Suppressor macrophage treated with lipopolysaccharide for 1 hour (primary cell): ENCODE measurements around the gene ZCCHC9.
A peak's percentile ranks its signal among the peaks of the same experiment; 100 is the strongest.
"Not testable (repeated sequence)": the region's sequence is repeated elsewhere in the genome, so short reads cannot be mapped to it uniquely, and the experiment has no call there.

Experiments used
- DNase-seq, 3 donors: peaks; one replicate each; pipeline ENCODE4 v3.0.0-alpha.2; 2020 to 2022

Gene ZCCHC9

GRCh38 chr5:81310402-81311063 lies 9.1 kb downstream of the ZCCHC9 start:
- DNase-seq = no peak

DNA sequence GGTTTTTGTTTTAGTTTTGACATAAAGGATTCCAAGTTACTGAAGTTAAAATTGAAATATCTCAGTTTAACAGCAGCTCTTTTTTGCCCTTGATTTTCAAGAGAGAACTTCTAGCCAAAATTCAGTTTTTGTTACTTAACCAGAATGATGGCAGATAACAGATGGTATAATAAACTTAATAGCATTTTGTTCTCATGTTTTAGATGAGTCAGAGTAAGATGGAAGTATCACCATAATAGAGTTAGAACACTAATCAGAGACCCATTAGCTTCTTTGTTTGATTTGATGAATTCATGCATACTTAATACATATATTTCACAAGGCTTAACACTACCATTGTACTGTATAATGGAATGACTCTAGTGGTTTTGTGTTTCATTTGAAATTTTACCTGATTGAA lies 11.9 kb downstream of the ZCCHC9 start:
- DNase-seq = no peak

- no peak for DNase-seq
Measured at GRCh38 chr5:81313686-81314085, 12.3 kb downstream of the ZCCHC9 start.

DNA sequence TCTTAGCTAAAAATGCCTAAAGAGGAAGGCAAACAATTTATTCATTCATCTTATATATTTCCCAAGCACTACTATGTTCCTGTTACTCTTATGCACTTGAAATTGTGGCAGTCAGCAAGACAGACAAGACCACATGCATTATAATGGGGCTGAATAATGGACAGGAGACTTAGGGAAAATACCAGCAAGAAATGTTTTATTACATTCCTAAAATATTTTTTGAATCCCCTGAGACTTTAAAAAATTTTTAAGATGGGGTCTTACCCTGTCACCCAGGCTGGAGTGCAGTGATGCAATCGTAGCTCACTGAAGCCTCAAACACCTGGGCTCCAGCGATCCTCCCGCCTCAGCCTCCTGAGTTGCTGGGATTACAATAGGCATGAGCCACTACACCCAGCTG lies 13.2 kb downstream of the ZCCHC9 start:
- DNase-seq = no peak

GRCh38 chr5:81315336-81315735 lies 13.9 kb downstream of the ZCCHC9 start:
- DNase-seq = peak in 1 of 3 donors; percentile 22

DNA sequence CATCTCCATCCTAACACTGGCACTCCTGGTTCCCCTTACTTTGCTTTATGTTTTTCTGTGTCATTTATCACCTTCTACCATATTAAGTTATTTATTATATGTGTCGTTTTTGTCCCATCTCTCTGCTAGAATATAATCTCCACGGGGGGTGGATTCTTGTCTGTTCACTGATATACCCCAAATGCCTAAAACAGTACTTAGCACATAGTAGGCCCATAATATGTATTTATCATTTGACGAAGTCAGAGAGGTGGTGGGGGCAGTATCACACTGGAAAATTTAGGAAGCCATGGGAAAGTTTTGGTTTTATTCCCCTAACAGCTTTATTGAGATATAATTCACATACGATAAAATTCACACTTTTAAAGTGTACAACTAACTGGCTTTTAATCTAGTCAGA lies 14.4 kb downstream of the ZCCHC9 start:
- DNase-seq = no peak

DNA sequence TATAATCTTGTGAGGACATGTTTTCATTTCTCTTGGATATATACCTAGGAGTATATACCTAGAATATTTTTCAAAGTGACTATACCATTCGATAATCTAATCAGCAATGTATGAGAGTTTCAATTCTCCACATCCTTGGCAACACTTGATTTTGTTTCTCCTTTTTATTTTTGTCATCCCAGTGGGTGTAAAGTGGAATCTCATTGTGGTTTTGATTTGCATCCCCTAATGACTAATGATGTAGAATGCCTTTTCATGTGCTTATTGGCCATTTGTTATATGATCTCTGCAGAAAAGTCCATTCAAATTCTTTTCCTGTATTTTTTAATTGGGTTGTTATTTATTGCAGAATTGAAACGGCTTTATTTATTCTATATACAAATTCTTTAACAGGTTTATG lies 15.2 kb downstream of the ZCCHC9 start:
- DNase-seq = peak; percentile 21 to 77 (median 48)

DNA sequence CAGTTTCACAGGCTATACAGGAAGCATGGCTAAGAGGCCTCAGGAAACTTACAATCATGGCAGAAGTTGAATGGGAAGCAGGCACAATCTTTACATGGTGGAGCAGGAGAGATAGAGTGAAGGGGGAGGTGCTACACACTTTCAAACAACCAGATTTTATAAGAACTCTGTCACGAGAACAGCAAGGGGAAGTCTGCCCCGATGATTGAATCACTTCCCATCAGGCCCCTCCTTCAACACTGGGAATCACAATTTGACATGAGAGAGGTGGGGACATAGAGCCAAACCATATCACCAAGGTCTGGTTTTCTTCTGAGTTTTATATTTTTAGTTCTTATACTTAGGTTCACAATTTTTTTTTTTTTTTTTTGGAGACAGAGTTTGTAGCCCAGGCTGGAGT lies 16.1 kb downstream of the ZCCHC9 start:
- peak; percentile 31 to 64 (median 42) for DNase-seq

- no peak for DNase-seq
Measured at GRCh38 chr5:81326554-81326953, 25.2 kb downstream of the ZCCHC9 start.

DNA sequence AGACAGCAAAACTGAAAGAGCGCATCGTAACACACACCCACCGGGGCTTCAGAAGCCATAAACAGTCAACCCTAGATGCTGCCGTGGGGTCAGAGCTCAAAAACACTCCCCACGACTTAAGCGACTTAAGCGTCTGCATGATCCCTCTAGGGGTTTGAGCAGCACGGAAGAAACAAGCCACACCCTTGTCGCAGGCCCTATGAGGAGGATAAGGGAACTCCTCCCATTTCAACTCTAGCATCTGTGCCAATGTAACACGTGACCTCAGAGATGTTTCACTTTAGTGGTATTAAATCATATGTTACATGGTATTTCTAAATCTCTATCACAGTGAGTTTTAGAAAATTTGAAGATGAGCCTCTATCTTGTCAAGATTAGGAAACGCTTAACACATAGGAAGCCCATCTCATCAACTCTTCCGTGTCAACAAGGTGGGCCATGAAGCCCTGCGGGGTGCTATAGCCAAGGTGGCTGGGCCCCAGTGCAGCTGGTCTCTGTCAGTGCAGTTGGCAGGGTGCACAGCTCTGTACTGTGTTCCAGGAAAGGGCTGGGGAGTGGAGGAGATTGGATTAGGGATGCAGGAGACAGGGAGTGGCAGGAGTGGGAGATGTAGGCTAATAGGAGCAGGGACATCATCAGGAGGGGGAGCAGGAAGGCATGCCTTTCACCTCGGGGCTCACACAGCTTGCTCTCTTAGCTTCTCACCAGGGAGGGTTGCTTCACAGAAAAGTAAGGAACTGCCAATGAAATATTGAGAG lies 33.1 kb downstream of the ZCCHC9 start:
- no peak for DNase-seq

DNA sequence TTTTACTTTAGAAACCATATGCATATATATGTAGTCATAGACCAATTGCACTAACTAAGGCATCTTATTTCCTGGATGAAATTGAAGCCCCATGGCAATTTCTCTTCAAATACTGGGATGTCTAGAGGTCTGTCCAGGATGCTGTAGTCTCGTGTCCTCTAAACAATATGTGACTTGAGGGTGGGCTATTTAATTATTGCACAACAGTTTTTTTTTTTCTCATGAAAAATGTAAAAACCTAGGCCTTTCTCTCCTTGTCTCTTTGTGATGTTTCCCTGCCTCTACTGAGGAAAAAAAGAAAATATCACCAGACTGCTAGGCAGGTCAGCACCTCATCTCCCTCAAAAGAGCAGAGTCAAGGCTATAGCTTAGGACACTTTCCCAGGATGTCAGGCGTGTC lies 34.6 kb downstream of the ZCCHC9 start:
- DNase-seq = no peak

GRCh38 chr5:81336556-81336955 lies 35.2 kb downstream of the ZCCHC9 start:
- no peak for DNase-seq

DNA sequence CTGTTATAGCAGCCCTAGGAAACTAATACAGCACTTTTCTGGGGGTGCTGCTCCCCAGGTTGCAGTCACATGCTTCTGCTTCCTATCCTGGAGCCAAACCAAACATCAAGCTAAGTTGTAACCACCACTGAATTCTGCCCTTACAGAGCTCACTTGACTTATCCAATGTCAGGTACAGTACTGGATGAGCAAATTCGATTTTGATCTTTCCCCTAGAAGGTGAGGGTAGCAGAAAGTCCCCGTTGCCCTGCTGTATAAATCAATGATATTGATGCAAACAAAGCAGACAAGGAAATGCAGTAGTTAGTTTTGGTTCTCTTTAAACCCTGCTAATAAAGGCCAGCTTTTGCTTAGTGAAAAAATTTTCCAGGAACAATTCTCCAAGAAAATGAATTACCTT lies 36.4 kb downstream of the ZCCHC9 start:
- no peak for DNase-seq

DNA sequence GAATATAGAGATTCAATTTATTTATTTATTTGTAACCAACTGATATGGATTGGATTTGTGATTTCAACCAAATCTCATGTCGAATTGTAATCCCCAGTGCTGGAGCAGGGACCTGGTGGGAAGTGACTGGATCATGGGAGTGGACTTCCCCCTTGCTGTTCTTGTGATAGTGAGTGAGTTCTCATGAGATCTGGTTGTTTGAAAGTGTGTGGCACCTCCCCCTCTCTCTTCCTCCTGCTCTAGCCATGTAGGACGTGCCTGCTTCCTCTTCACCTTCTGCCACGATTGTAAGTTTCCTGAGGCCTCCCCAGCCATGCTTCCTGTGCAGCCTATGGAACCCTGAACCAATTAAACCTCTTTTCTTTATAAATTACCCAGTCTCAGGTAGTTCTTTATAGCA lies 36.8 kb downstream of the ZCCHC9 start:
- DNase-seq = not testable (repeated sequence)

DNA sequence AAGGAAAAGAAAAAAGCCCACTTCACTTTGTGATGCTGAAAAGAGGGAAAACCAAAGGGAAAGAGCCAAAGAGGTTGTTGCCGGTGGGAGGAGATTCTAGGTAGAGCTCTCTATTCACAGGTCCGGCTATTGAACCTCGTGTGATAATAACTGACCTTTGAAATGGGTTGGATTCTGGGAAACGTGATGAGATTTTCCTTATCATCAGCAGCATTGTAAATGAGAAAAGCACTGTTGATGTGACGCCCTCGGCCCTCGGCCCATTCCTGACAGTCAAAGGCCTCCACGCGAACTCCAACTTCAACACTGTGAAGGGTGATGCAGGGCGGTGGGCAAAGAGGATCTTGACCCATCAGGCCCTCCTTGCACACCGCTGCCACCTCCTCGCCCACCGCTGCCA lies 43.3 kb downstream of the ZCCHC9 start:
- DNase-seq = no peak

- DNase-seq = no peak
Measured at GRCh38 chr5:81345411-81346003, 44.1 kb downstream of the ZCCHC9 start.

GRCh38 chr5:81349161-81349560 lies 47.8 kb downstream of the ZCCHC9 start:
- DNase-seq = no peak

DNA sequence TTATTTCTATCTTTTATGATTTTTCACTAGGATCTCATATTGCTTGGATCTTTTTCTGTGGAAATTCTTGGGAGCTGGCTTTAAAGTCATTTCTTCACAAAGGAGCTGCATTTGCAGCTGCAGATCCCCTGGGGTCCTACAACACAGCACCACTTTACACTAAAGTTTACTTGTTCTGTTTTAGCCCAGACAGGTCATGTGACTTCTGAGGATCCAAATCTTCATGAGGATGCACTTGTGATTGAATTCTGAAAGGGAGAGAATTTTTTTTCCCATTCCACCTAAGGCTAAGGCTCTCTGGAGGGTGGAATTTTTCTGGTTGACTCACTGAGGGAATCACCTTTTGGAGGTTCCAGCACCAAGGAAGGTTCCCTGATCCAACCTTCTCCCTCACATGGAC lies 49.1 kb downstream of the ZCCHC9 start:
- no peak for DNase-seq

GRCh38 chr5:81353189-81353588 lies 51.8 kb downstream of the ZCCHC9 start:
- peak in 1 of 3 donors; percentile 4 for DNase-seq

DNA sequence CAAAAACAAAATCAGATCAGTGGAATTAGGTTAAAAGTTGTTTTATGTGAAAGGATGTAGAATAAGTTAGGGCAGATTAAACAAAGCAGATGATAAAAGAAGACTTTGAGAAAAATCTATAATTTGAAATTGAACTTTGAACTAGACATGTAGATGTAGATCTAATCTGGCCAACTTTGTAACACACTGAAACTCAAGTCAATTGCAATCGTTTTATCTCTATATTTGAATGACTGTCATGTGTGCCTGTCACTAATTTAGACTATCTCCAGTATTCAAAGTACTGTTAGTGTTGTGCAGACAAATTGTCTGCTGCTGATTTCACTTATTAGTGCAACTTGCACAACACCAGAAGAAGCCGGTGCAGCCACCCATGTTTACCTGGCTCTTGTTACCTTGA lies 52.7 kb downstream of the ZCCHC9 start:
- no peak for DNase-seq

- DNase-seq = no peak
Measured at GRCh38 chr5:81355291-81356251, 54.2 kb downstream of the ZCCHC9 start.

GRCh38 chr5:81359108-81359507 lies 57.7 kb downstream of the ZCCHC9 start:
- DNase-seq = no peak

DNA sequence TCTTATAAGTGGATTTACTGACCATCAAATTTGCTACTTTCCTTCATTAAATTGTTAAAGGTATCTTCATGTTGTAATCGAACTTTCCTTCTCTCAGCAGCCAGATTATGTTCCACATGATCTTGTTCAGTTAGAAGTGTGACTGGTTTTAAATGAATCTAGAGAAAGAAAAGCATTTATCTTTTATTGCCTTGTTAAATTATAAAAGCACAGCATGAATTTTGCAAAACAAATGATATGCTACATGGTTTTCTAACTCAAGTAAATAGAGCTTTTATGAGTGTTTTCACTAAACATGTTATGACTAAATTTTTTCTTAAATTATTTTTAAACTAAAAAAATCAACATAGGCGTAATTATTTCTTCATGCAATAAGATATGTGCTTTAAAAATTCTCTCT lies 58.5 kb downstream of the ZCCHC9 start:
- no peak for DNase-seq
